Mesenchymal stem cell (in vitro differentiated cells and primary cell): ENCODE data around the gene FOXP1.

ENCODE experiments used
- DNase-seq: peaks from one replicate; pipeline ENCODE4 v3.0.0-alpha.2; 2013
- H2AFZ ChIP-seq: one replicate; pipeline ENCODE4 v1.6.1; 2013; ENCODE audit warnings: low read depth, mild to moderate bottlenecking, control low read depth, inconsistent platforms, low read length, moderate library complexity
- H2AK5ac ChIP-seq: 2 replicates; pipeline ENCODE4 v1.6.1; 2013; ENCODE audit warnings: low read length, moderate library complexity, mild to moderate bottlenecking, inconsistent platforms; ENCODE audit not compliant: severe bottlenecking
- H2BK120ac ChIP-seq: one replicate; pipeline ENCODE4 v1.6.1; 2013; ENCODE audit warnings: low read depth, mild to moderate bottlenecking, inconsistent platforms, low read length, moderate library complexity
- H2BK12ac ChIP-seq, 2 experiments: one replicate each; pipeline ENCODE4 v1.6.1; 2013; ENCODE audit warnings: inconsistent platforms in 2 of 2, low read length in 2 of 2, mild to moderate bottlenecking in 2 of 2, moderate library complexity in 2 of 2, control low read depth in 1 of 2
- H2BK15ac ChIP-seq: one replicate; pipeline ENCODE4 v1.6.1; 2013; ENCODE audit warnings: mild to moderate bottlenecking, low read depth, inconsistent platforms; ENCODE audit not compliant: poor library complexity, severe bottlenecking
- H2BK5ac ChIP-seq: 2 replicates; pipeline ENCODE4 v1.6.1; 2013; ENCODE audit warnings: low read depth, mild to moderate bottlenecking, low read length, control low read depth, inconsistent platforms; ENCODE audit not compliant: poor library complexity, severe bottlenecking
- H3K14ac ChIP-seq, 2 experiments: one replicate each; pipeline ENCODE4 v1.6.1; 2013; ENCODE audit warnings: inconsistent platforms in 2 of 2, low read length in 2 of 2, control low read depth in 1 of 2, mild to moderate bottlenecking in 1 of 2, moderate library complexity in 1 of 2
- H3K18ac ChIP-seq, 2 experiments: one replicate each; pipeline ENCODE4 v1.6.1; 2013; ENCODE audit warnings: inconsistent platforms in 2 of 2, low read length in 2 of 2, control low read depth in 1 of 2, low read depth in 1 of 2, mild to moderate bottlenecking in 1 of 2
- H3K23ac ChIP-seq, 2 experiments: one replicate each; pipeline ENCODE4 v1.6.1; 2013; ENCODE audit warnings: inconsistent platforms in 2 of 2, low read length in 2 of 2, mild to moderate bottlenecking in 2 of 2, moderate library complexity in 2 of 2, control low read depth in 1 of 2
- H3K27ac ChIP-seq: 2 replicates; pipeline ENCODE4 v1.5.1; 2013; ENCODE audit warnings: mild to moderate bottlenecking, moderate library complexity, low read length, control low read depth, inconsistent platforms; ENCODE audit not compliant: poor library complexity, severe bottlenecking
- H3K27me3 ChIP-seq, 2 experiments: 2 replicates each; pipeline versions ENCODE4 v1.6.1 to v1.7.0; 2013; ENCODE audit warnings: low read length in 2 of 2, mild to moderate bottlenecking in 2 of 2, moderate library complexity in 2 of 2, control low read depth in 1 of 2, inconsistent platforms in 1 of 2; ENCODE audit not compliant: control insufficient read depth in 1 of 2, insufficient read depth in 1 of 2
- H3K36me3 ChIP-seq, 2 experiments: 2 replicates each; pipeline versions ENCODE4 v1.6.1 to v1.7.0; 2013; ENCODE audit warnings: low read length in 2 of 2, control low read depth in 1 of 2, inconsistent platforms in 1 of 2, low read depth in 1 of 2, mild to moderate bottlenecking in 1 of 2; ENCODE audit not compliant: insufficient read depth in 2 of 2, control insufficient read depth in 1 of 2
- H3K4ac ChIP-seq, 2 experiments: one replicate each; pipeline ENCODE4 v1.6.1; 2013; ENCODE audit warnings: inconsistent platforms in 2 of 2, low read length in 2 of 2, mild to moderate bottlenecking in 2 of 2, moderate library complexity in 2 of 2, control low read depth in 1 of 2, low read depth in 1 of 2
- H3K4me1 ChIP-seq: 2 replicates; pipeline ENCODE4 v1.6.1; 2013; ENCODE audit warnings: low read depth, low read length, control low read depth; ENCODE audit not compliant: control insufficient read depth, insufficient read depth
- H3K4me2 ChIP-seq: 2 replicates; pipeline ENCODE4 v1.6.1; 2013; ENCODE audit warnings: low read length, mild to moderate bottlenecking, inconsistent platforms; ENCODE audit not compliant: poor library complexity, severe bottlenecking
- H3K4me3 ChIP-seq, 2 experiments: 2 replicates each; pipeline versions ENCODE4 v1.5.1 to v1.7.0; 2013; ENCODE audit warnings: low read length in 2 of 2, mild to moderate bottlenecking in 2 of 2, control low read depth in 1 of 2, low read depth in 1 of 2; ENCODE audit not compliant: insufficient read depth in 1 of 2
- H3K79me1 ChIP-seq: replicated peaks from 2 replicates; pipeline ENCODE4 v1.6.1; 2013; ENCODE audit warnings: mild to moderate bottlenecking, control low read depth, low read length, inconsistent platforms; ENCODE audit not compliant: poor library complexity, severe bottlenecking
- H3K9ac ChIP-seq: 2 replicates; pipeline ENCODE4 v1.7.0; 2013; ENCODE audit warnings: mild to moderate bottlenecking, low read length, moderate library complexity
- H3K9me3 ChIP-seq: 2 replicates; pipeline ENCODE4 v1.7.0; 2013; ENCODE audit warnings: mild to moderate bottlenecking, low read length; ENCODE audit not compliant: control insufficient read depth
- H4K8ac ChIP-seq: one replicate; pipeline ENCODE4 v1.6.1; 2013; ENCODE audit warnings: inconsistent platforms, mild to moderate bottlenecking, low read length, moderate library complexity
- H4K91ac ChIP-seq: one replicate; pipeline ENCODE4 v1.6.1; 2013; ENCODE audit warnings: mild to moderate bottlenecking, low read length, inconsistent platforms
- WGBS: methylation state at CpG from one replicate; pipeline ENCODE4 v1.1.7; 2013; ENCODE audit warnings: mixed read lengths; 5-methylcytosine and 5-hydroxymethylcytosine counted together

FOXP1 gene

GRCh38 chr3:71395927-71396695 is 187.4 kb downstream of the FOXP1 start:
- H4K91ac ChIP-seq: no peak overlapping the region
- H2BK120ac ChIP-seq: no peak overlapping the region
- peak overlapping the region; percentile 61 for H4K8ac ChIP-seq
- 70% methylated on average over 5 of the region's 7 CpGs for WGBS
- no peak overlapping the region for H2BK15ac ChIP-seq
- H3K4me1 ChIP-seq: peaks cover 5% of the 10 kb centered on the region
- H3K23ac ChIP-seq: no peak overlapping the region
- no peak overlapping the region for H3K4ac ChIP-seq
- no peak overlapping the region for H3K4me3 ChIP-seq
- no peak overlapping the region for H2AFZ ChIP-seq
- no peak overlapping the region for H3K14ac ChIP-seq
- H3K27ac ChIP-seq: no peak overlapping the region
- no peak overlapping the region for H2BK12ac ChIP-seq
- H2BK5ac ChIP-seq: no peak overlapping the region
- H3K27me3 ChIP-seq: no peaks in the 10 kb centered on the region
- H3K79me1 ChIP-seq: peaks cover 24% of the 10 kb centered on the region
- no peak overlapping the region for H3K18ac ChIP-seq
- no peak overlapping the region for H2AK5ac ChIP-seq
- no peak overlapping the region for H3K4me2 ChIP-seq
- H3K9ac ChIP-seq: no peak overlapping the region
- H3K36me3 ChIP-seq: no peaks in the 10 kb centered on the region
- peak; percentile 57 for DNase-seq
- no peaks in the 10 kb centered on the region for H3K9me3 ChIP-seq

- Histone ChIP-seq H3K27me3 (no peaks in the 10 kb centered on the region), H3K4me1 (peaks cover 5% of the 10 kb centered on the region), H4K8ac (no peak overlapping the region), H3K14ac (no peak overlapping the region), H2BK15ac (no peak overlapping the region), H3K9me3 (no peaks in the 10 kb centered on the region), H3K27ac (no peak overlapping the region), H3K36me3 (no peaks in the 10 kb centered on the region), H3K4me3 (no peak overlapping the region), H2AFZ (no peak overlapping the region), H3K18ac (no peak overlapping the region), H3K4me2 (no peak overlapping the region), H3K79me1 (peaks cover 25% of the 10 kb centered on the region), H3K9ac (no peak overlapping the region), H3K23ac (no peak overlapping the region), H2AK5ac (no peak overlapping the region), H2BK120ac (no peak overlapping the region), H3K4ac (no peak overlapping the region), H4K91ac (no peak overlapping the region), H2BK12ac (no peak overlapping the region), H2BK5ac (no peak overlapping the region)
- no peak for DNase-seq
- WGBS: 100% methylated on average over 1 of the region's 3 CpGs
Observed at GRCh38 chr3:71395470-71395869, 188.1 kb downstream of the FOXP1 start.

GRCh38 chr3:71393745-71394144 is 189.8 kb downstream of the FOXP1 start:
- Histone ChIP-seq H3K4me1 (peaks cover 4% of the 10 kb centered on the region), H2BK5ac (no peak overlapping the region), H2BK120ac (no peak overlapping the region), H3K18ac (no peak overlapping the region), H3K27me3 (no peaks in the 10 kb centered on the region), H3K23ac (no peak overlapping the region), H2BK15ac (no peak overlapping the region), H3K9me3 (no peaks in the 10 kb centered on the region), H3K79me1 (peaks cover 25% of the 10 kb centered on the region), H4K8ac (no peak overlapping the region), H3K36me3 (no peaks in the 10 kb centered on the region), H2BK12ac (no peak overlapping the region), H2AK5ac (no peak overlapping the region), H3K4me2 (no peak overlapping the region), H2AFZ (no peak overlapping the region), H3K27ac (no peak overlapping the region), H3K14ac (no peak overlapping the region), H4K91ac (no peak overlapping the region), H3K4me3 (no peak overlapping the region), H3K9ac (no peak overlapping the region), H3K4ac (no peak overlapping the region)
- DNase-seq: no peak
- WGBS: 82% methylated on average over 2 of the region's 2 CpGs

DNA sequence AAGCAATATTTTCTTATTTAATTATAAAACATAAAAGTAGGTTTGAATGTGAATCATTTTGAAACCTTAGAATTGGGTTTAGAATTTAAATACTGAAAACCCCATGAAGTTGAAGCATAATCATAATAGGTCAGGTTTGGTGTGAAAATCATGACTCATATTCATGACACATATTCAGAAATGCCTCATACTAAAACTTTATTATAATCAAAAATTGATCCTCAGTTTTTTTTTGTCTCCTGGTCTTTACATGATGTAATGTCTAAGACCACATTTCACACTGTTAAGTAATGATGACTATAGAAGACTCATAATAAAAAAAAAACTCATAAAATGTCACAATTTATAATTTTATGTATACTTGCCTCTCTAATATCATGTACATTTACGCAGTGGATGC is 190.4 kb downstream of the FOXP1 start:
- H3K4ac ChIP-seq: no peak overlapping the region
- H2BK5ac ChIP-seq: no peak overlapping the region
- H3K18ac ChIP-seq: no peak overlapping the region
- no peak overlapping the region for H2BK120ac ChIP-seq
- H3K9me3 ChIP-seq: no peaks in the 10 kb centered on the region
- no peak overlapping the region for H3K4me3 ChIP-seq
- 86% methylated on average over 1 of the region's 1 CpG for WGBS
- H4K91ac ChIP-seq: no peak overlapping the region
- no peak overlapping the region for H2AFZ ChIP-seq
- no peak overlapping the region for H3K9ac ChIP-seq
- no peak overlapping the region for H3K4me2 ChIP-seq
- H2BK15ac ChIP-seq: no peak overlapping the region
- H3K79me1 ChIP-seq: peaks cover 21% of the 10 kb centered on the region
- H3K23ac ChIP-seq: no peak overlapping the region
- H2AK5ac ChIP-seq: no peak overlapping the region
- H2BK12ac ChIP-seq: no peak overlapping the region
- H3K4me1 ChIP-seq: peaks cover 4% of the 10 kb centered on the region
- H3K27me3 ChIP-seq: no peaks in the 10 kb centered on the region
- no peaks in the 10 kb centered on the region for H3K36me3 ChIP-seq
- DNase-seq: no peak
- no peak overlapping the region for H4K8ac ChIP-seq
- no peak overlapping the region for H3K14ac ChIP-seq
- H3K27ac ChIP-seq: no peak overlapping the region
